Heart right ventricle (tissue), 16 donors: ENCODE data around the gene CCDC87. TPM values are rescaled to one million over a fixed set of nuclear protein-coding genes. Genes with fewer than 3 reads are reported as not detected.

ENCODE experiments used
- ATAC-seq, 8 donors: fragments of 200-7000 bp; cut with Tn5 transposase; one replicate each; pipeline ENCODE4 v1.9.1; 2020; ENCODE audit warnings: mild to moderate bottlenecking in 8 of 8, moderate library complexity in 8 of 8, moderate number of reproducible peaks in 1 of 8
- DNase-seq, 2 donors: peaks; one replicate each; pipeline ENCODE4 v3.0.0-alpha.2; 2020
- H3K27ac ChIP-seq, 10 donors: fragments of 200-600 bp; sonication (generic) in 2 of 10; one replicate each; pipeline versions ENCODE4 v1.5.0 to v1.8.0; 2020 to 2022; ENCODE audit warnings: mild to moderate bottlenecking in 3 of 10
- H3K27me3 ChIP-seq, 7 donors: fragments of 200-600 bp; one replicate each; pipeline ENCODE4 v1.8.0; 2021 to 2022; ENCODE audit warnings: mild to moderate bottlenecking in 2 of 7
- H3K36me3 ChIP-seq, 9 donors: fragments of 200-600 bp; sonication (generic) in 1 of 9; one replicate each; pipeline versions ENCODE4 v1.5.0 to v1.8.0; 2020 to 2022; ENCODE audit warnings: mild to moderate bottlenecking in 2 of 9
- H3K4me1 ChIP-seq, 9 donors: fragments of 200-600 bp; sonication (generic) in 1 of 9; one replicate each; pipeline versions ENCODE4 v1.5.0 to v1.8.0; 2020 to 2022; ENCODE audit warnings: mild to moderate bottlenecking in 4 of 9
- H3K4me3 ChIP-seq, 10 donors: fragments of 200-600 bp; sonication (generic) in 2 of 10; one replicate each; pipeline versions ENCODE4 v1.5.0 to v1.8.0; 2020 to 2022; ENCODE audit warnings: mild to moderate bottlenecking in 7 of 10, moderate library complexity in 2 of 10
- H3K9me3 ChIP-seq, 11 donors: fragments of 200-600 bp in 10 of 11; sonication (generic) in 2 of 11; one replicate each; pipeline versions ENCODE4 v1.5.0 to v1.8.0; 2013 to 2022; ENCODE audit warnings: mild to moderate bottlenecking in 2 of 11, control low read depth in 1 of 11, moderate library complexity in 1 of 11
- WGBS, 2 donors: extraction: QIAGEN DNeasy Blood & Tissue Kit; methylation state at CpG; one replicate each; pipeline ENCODE4 v1.1.7; 2013; ENCODE audit warnings: inconsistent platforms in 1 of 2; 5-methylcytosine and 5-hydroxymethylcytosine counted together
- intact Hi-C, 10 donors: fragments of 100-400 bp; cut with DNase I; formaldehyde crosslinking; loops; one replicate each; pipeline versions ENCODE4 v1.11.1 to v1.14.2; 2022
- polyA plus RNA-seq, 2 donors: library from polyadenylated mRNA; stranded (reverse); fragments of 200-250 nt; gene quantifications; one replicate each; pipeline ENCODE4 v1.2.3, GENCODE V29; 2013
- total RNA-seq, 10 donors: library from RNA; stranded (reverse); fragmentation: NEBNext Ultra II Directional in 3 of 10; extraction: Animal tissue kit (Norgen Biotek cat#: 25700) in 3 of 10; gene quantifications; one replicate each; pipeline versions ENCODE4 v1.2.1 to v1.2.4, GENCODE V29; 2021 to 2023
- TF ChIP-seq, protein P1 (sequence below), 9 donors: fragments of 200-600 bp; sonication (generic) in 2 of 9; IDR thresholded peaks; one replicate each; pipeline versions ENCODE4 v1.5.0 to v1.8.0; 2021 to 2022; ENCODE audit warnings: antibody characterized with exemption in 9 of 9, mild to moderate bottlenecking in 5 of 9, moderate library complexity in 1 of 9
- donor health status: Arrhythmogenic right ventricular cardiomyopathy.
- donor health status: ischemic (EF 13 %, LVEDD 7.1; RV severe dilation, severe dysfunction).
- donor health status: healthy with polysubstance abuse.
- donor health status: DM: no; HTN: yes; CAD: no.
- donor health status: DM: no; HTN: no; CAD: no.
- donor health status: ischemic (EF 25% LVEDD 6.9; RV normal size, moderate dysfunction).
- donor health status: ischemic (EF 25% LVEDD 5.7; RV mildly dilated, moderate dysfunction).
- donor health status: healthy.
- donor health status: DM: yes; HTN: yes; CAD: no.
- donor health status: Ischemic cardiomyopathy.
- donor health status: ischemic (EF 35%, LVEDD 5.7; RV mildly dilated, moderate dysfunction).
- donor health status: nonischemic (EF 11% LVEDD 7.7; RV severe dilation, severe dysfunction).
- donor health status: DM: yes; HTN: yes; CAD: no.
- donor health status: PGD.
- donor health status: ischemic (EF 29% LVEDD 5.4; RV normal size, mild dysfunction).
- donor health status: nonischemic (EF 23%, LVEDD 6.1; RV moderate dilation, normal function).

The CCDC87 gene
- total and polyA plus RNA-seq, 12 donors: 0.14 to 0.66 (median 0.33) TPM

DNA sequence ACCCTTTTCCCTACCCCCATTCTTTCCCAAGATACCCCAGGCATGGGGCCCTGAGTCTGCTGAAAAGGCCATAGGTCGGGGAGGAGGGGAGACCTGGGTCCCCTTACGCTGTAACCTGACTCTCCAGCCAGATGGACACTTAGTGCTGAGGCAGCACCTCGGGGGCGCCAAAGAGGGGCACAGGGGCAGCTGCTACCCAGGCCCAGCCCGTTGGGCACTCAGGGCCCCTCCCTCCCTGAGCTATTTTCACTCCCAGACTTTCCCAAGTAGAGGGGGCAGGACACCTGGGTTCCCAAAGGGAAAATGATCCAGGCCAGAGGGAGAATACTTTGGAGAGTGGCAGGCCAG lies 45.2 kb downstream of the CCDC87 start:
- WGBS, 2 donors: 43 to 47% methylated on average over 5 of the region's 5 CpGs
- Histone ChIP-seq H3K27ac (no peak overlapping the region), H3K4me1 (peaks cover 3 to 39% (median 31%) of the 10 kb centered on the region in 9 donors), H3K4me3 (no peak overlapping the region), H3K36me3 (peaks cover 0 to 9% (median 0%) of the 10 kb centered on the region in 9 donors), H3K9me3 (no peaks in the 10 kb centered on the region), H3K27me3 (no peaks in the 10 kb centered on the region)
- TF ChIP-seq, protein P1, sequence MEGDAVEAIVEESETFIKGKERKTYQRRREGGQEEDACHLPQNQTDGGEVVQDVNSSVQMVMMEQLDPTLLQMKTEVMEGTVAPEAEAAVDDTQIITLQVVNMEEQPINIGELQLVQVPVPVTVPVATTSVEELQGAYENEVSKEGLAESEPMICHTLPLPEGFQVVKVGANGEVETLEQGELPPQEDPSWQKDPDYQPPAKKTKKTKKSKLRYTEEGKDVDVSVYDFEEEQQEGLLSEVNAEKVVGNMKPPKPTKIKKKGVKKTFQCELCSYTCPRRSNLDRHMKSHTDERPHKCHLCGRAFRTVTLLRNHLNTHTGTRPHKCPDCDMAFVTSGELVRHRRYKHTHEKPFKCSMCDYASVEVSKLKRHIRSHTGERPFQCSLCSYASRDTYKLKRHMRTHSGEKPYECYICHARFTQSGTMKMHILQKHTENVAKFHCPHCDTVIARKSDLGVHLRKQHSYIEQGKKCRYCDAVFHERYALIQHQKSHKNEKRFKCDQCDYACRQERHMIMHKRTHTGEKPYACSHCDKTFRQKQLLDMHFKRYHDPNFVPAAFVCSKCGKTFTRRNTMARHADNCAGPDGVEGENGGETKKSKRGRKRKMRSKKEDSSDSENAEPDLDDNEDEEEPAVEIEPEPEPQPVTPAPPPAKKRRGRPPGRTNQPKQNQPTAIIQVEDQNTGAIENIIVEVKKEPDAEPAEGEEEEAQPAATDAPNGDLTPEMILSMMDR (IDR thresholded peaks at IDR 0.05): no peak
- DNase-seq (no peak), ATAC-seq (no peak)
- intact Hi-C loops: loop anchor here in 2 of 10 donors (2.0 to 10.0 kb wide), 2 partner anchors 21 to 897 kb away; partner anchors contain the start of genes CORO1B (in 1 of the 2) and CTSF (in 1 of the 2)

DNA sequence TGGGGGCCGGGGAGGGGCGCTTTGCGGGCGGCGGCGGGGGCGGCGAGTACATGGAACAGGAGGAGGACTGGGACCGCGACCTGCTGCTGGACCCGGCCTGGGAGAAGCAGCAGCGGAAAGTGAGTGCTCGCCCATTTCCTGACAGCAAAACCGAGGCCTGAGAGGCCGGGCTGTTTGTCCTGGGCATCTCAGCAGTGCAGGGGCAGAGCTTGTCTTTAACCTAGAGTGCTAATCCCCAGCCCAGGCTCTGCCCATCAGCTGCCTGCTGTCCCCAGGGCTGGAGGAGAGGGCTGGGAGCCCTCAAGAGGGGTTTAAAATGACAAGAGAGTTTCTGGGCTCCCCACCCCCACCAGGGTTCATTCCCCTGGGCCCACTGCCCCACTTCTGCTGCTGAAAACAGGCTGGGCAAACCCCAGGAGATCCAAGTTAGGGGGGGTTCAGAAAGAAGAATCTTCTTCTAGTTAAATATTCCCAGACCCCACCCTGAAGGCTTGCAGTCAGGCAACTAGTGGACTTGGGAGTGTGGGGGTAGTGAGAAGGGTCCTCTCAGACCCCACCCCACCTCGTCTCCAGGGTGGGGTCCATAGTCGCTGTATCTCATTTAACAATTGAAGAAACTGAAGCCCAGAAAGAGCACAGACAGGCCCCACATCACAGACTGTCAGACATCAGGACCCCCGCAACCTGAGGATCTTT lies 45.7 kb downstream of the CCDC87 start:
- Histone ChIP-seq H3K27ac (peak overlapping the region in 1 of 10 donors; percentile 28), H3K4me1 (peaks cover 3 to 44% (median 31%) of the 10 kb centered on the region in 9 donors), H3K4me3 (peak overlapping the region in 6 of 10 donors; percentile 73 to 98 (median 92)), H3K9me3 (no peaks in the 10 kb centered on the region), H3K36me3 (peaks cover 0 to 14% (median 3%) of the 10 kb centered on the region in 9 donors), H3K27me3 (no peaks in the 10 kb centered on the region)
- WGBS, 2 donors: 24 to 29% methylated on average over 18 of the region's 18 CpGs
- ATAC-seq (no peak), DNase-seq (no peak)
- TF ChIP-seq, protein P1 (IDR thresholded peaks at IDR 0.05): no peak
- intact Hi-C loops: loop anchor here in 2 of 10 donors (1.0 to 10.0 kb wide), 3 partner anchors 22 to 898 kb away; partner anchors contain the start of genes BBS1 (in 1 of the 2), CORO1B (in 1 of the 2) and CTSF (in 1 of the 2)

DNA sequence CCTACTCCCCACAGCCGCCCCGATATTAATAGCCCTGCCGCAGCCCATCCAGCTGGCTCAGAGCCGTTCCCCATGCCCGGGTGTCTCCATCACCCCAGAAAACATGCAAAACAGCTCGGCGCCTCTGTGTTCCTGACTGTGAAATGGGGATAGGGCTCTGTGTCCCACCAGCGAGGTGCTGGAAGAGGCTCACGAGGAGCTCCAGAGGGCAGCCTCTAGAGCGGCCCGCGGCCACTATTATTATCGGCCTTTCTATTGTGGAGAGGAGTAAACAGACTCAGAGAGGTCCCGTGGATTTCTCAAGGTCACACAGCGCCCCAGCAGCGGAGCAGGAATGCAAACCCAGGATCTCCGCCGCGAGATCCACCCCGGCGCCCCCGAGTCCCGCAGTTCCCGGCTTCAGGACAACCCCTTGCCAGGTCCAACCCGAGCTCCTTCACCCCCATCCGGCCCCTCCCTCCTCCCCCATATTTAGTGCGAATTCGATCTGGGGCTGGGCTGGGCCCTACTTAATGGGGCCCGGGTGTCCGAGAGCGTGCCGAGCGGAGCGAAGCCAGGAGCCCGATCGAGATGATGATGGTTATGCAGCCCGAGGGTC lies 46.4 kb downstream of the CCDC87 start, which contains the start of gene ACTN3:
Gene ACTN3 (plus strand): TSS at position 536 of the 598 bp plus-strand sequence. CDS start 35 bp downstream, at position 571.
- Histone ChIP-seq H3K27me3 (no peaks in the 10 kb centered on the region), H3K9me3 (no peaks in the 10 kb centered on the region)
- TF ChIP-seq, protein P1 (IDR thresholded peaks at IDR 0.05): no peak

More for the DNA sequence above, 46.4 kb downstream of the CCDC87 start, which contains the start of gene ACTN3:
- Histone ChIP-seq H3K27ac (peak within 1 kb of the TSS in 9 of 10 donors; percentile 65 to 94 (median 73)), H3K36me3 (peaks cover 0 to 20% (median 6%) of the 10 kb centered on the region in 9 donors), H3K4me3 (peak within 1 kb of the TSS; percentile 67 to 98 (median 86)), H3K4me1 (peaks cover 3 to 46% (median 31%) of the 10 kb centered on the region in 9 donors)
- WGBS, 2 donors: 2 to 3% methylated on average over 37 of the region's 37 CpGs
- ATAC-seq (peak in 6 of 8 donors; percentile 2 to 21 (median 15)), DNase-seq (peak; percentile 32 to 33)
- intact Hi-C loops: loop anchor here in 2 of 10 donors (1.0 to 10.0 kb wide), 3 partner anchors 22 to 898 kb away; partner anchors contain the start of genes BBS1 (in 1 of the 2), CORO1B (in 1 of the 2) and CTSF (in 1 of the 2)
